PFSK-1 (cell line): ENCODE results near the gene CAMTA1.

Experiments used
- FOXP2 ChIP-seq: optimal IDR thresholded peaks from 2 replicates; pipeline ENCODE3; 2011; ENCODE audit warnings: borderline replicate concordance, control low read depth, inconsistent platforms; ENCODE audit not compliant: insufficient read depth; ENCODE audit errors: extremely low read length, extremely low read depth
- POLR2AphosphoS5 ChIP-seq: IDR thresholded peaks from 2 replicates; pipeline ENCODE4 v1.6.1; 2012; ENCODE audit warnings: low read depth, mild to moderate bottlenecking, control low read depth, low read length, moderate library complexity
- SIN3A ChIP-seq: IDR thresholded peaks from 2 replicates; pipeline ENCODE4 v1.6.1; 2012; ENCODE audit warnings: mild to moderate bottlenecking, low read length, moderate library complexity, borderline replicate concordance; ENCODE audit not compliant: insufficient read depth
- TAF1 ChIP-seq: IDR thresholded peaks from 2 replicates; pipeline ENCODE4 v1.6.1; 2012; ENCODE audit warnings: low read length, control low read depth, borderline replicate concordance; ENCODE audit not compliant: insufficient read depth
- TF ChIP-seq, protein P1 (sequence below), 2 experiments: IDR thresholded peaks; 2 replicates each; pipeline versions ENCODE4 v1.6.1 to v1.8.0; 2011 to 2012; ENCODE audit warnings: low read depth in 2 of 2, low read length in 2 of 2, control low read depth in 1 of 2, inconsistent platforms in 1 of 2, mild to moderate bottlenecking in 1 of 2, moderate library complexity in 1 of 2; ENCODE audit not compliant: insufficient read depth in 1 of 2

CAMTA1 gene

GRCh38 chr1:7097938-7098592, 312.8 kb downstream of the CAMTA1 start:
- no peak for TF ChIP-seq POLR2AphosphoS5
- no peak for TF ChIP-seq SIN3A
- no peak for TF ChIP-seq FOXP2
- TF ChIP-seq TAF1: no peak
- TF ChIP-seq, protein P1, sequence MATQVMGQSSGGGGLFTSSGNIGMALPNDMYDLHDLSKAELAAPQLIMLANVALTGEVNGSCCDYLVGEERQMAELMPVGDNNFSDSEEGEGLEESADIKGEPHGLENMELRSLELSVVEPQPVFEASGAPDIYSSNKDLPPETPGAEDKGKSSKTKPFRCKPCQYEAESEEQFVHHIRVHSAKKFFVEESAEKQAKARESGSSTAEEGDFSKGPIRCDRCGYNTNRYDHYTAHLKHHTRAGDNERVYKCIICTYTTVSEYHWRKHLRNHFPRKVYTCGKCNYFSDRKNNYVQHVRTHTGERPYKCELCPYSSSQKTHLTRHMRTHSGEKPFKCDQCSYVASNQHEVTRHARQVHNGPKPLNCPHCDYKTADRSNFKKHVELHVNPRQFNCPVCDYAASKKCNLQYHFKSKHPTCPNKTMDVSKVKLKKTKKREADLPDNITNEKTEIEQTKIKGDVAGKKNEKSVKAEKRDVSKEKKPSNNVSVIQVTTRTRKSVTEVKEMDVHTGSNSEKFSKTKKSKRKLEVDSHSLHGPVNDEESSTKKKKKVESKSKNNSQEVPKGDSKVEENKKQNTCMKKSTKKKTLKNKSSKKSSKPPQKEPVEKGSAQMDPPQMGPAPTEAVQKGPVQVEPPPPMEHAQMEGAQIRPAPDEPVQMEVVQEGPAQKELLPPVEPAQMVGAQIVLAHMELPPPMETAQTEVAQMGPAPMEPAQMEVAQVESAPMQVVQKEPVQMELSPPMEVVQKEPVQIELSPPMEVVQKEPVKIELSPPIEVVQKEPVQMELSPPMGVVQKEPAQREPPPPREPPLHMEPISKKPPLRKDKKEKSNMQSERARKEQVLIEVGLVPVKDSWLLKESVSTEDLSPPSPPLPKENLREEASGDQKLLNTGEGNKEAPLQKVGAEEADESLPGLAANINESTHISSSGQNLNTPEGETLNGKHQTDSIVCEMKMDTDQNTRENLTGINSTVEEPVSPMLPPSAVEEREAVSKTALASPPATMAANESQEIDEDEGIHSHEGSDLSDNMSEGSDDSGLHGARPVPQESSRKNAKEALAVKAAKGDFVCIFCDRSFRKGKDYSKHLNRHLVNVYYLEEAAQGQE (IDR thresholded peaks at IDR 0.05; ENCODE audit: insufficient read depth in 1 of 2, low read depth in 2 of 2, low read length in 2 of 2): no peak

- TF ChIP-seq SIN3A (no peak), FOXP2 (no peak), TAF1 (no peak), POLR2AphosphoS5 (no peak)
- TF ChIP-seq, protein P1 (IDR thresholded peaks at IDR 0.05; ENCODE audit: insufficient read depth in 1 of 2, low read depth in 2 of 2, low read length in 2 of 2): no peak
Measured at GRCh38 chr1:7098641-7099040, 313.4 kb downstream of the CAMTA1 start.

- TF ChIP-seq POLR2AphosphoS5 (no peak), FOXP2 (no peak), SIN3A (no peak), TAF1 (no peak)
- TF ChIP-seq, protein P1 (IDR thresholded peaks at IDR 0.05; ENCODE audit: insufficient read depth in 1 of 2, low read depth in 2 of 2, low read length in 2 of 2): no peak
Measured at GRCh38 chr1:7100479-7100878, 315.2 kb downstream of the CAMTA1 start.

GRCh38 chr1:7101187-7101586, 315.9 kb downstream of the CAMTA1 start:
- TF ChIP-seq TAF1 (no peak), SIN3A (no peak), POLR2AphosphoS5 (no peak), FOXP2 (no peak)
- TF ChIP-seq, protein P1 (IDR thresholded peaks at IDR 0.05; ENCODE audit: insufficient read depth in 1 of 2, low read depth in 2 of 2, low read length in 2 of 2): no peak
